HG03457 (cell line): ENCODE measurements around the gene HOOK1.
A peak's percentile ranks its signal among the peaks of the same experiment; 100 is the strongest.
"Not testable (repeated sequence)": the region's sequence is repeated elsewhere in the genome, so short reads cannot be mapped to it uniquely, and the experiment has no call there.

ENCODE experiments used
- ATAC-seq: cut with Tn5 transposase; IDR thresholded peaks from one replicate; pipeline ENCODE4 v1.9.1; 2021; ENCODE audit warnings: moderate number of reproducible peaks; ENCODE audit not compliant: unreplicated experiment

Gene HOOK1

DNA sequence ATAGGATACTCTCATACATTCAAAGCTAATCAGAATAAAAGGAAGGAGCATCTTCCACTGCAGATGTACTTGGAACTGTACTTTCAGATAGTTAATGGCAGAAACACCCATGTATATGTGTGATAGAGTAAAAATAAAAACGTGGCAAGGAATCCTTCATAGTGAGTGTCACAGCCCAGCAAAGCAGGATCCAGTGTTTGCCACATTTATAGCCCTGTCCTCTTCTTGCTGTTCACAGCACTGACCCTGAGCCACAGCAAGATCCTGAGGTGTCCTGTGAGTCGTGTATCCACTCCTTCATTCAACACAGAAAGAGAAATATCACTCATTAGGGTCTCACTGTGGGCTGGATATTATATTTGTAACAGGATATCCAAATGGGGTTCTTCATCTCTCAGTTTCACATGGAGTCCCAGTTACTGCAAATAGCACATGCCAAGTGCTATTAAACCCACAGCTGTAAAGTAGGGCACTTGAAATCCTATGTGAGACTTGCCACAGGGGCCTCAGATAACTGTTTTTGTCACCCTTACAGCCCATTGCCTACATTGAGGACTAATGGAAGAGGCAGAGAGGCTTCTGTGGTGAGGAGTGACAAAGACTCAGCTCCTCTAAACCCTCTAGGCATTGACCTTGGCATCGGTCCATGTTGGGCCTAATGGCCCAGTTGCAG, 70.5 kb downstream of the HOOK1 start:
- no peak for ATAC-seq

DNA sequence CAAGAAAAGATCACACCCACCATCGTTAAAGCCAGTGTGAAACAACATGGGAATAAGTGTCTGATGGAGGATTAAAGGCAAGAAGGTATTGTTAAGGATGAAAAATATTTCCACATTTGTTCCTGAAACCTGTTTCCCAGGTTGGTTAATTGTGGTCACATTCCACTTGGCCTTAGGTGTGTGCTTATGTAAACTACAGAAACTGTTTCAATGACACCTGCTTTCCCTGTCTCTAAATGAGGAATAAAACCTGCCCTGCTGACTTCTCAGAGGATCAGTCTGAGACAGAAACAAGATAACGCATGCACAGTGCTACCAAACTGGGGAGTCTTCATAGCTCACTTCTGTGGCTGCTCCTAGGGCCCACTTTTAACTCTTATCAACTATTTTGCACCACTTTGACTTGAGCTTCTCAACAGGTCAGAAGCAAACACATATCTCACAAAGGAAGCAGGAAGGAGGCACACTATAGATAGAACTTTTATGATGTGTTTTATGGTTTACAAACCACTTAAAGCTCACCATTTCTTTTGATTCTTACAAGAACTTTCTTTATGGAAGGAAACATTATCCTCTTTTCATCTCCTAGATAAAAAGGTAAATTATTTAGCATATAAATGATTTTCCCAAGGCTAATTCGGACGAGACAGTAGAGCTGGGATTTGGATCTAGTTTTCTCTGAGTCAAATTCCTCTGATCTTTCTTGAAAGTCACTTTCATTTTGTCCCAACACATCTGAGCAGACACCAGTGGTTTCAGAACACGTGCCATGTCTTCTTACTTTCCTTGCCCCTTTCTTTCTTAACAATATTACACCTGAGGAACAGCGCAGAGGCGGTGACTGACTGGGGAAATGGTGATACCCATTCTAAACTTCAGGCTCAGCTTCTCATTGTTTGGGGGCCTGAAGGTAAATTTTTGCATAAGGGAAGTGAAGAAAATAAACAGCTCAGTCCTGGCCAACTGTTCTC, 78.4 kb downstream of the HOOK1 start:
- no peak for ATAC-seq

DNA sequence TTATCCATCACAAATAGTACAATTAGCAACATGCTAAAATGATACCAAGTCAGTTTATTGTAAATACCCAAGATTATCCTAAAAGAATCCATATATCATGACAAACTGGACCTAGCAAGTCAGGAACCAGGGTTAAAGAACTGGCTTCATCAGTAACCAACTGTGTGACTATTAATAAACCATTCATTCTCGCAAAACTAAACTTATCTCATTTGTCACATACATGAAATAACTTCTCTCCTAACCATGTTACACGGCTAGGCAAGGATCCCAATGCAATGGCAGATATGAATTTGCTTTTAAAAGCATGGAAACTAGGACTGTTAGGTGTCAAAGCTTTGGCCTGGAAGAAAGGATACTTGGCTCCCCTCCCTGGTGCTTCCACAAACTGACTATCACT, 82.4 kb downstream of the HOOK1 start:
- ATAC-seq: no peak

DNA sequence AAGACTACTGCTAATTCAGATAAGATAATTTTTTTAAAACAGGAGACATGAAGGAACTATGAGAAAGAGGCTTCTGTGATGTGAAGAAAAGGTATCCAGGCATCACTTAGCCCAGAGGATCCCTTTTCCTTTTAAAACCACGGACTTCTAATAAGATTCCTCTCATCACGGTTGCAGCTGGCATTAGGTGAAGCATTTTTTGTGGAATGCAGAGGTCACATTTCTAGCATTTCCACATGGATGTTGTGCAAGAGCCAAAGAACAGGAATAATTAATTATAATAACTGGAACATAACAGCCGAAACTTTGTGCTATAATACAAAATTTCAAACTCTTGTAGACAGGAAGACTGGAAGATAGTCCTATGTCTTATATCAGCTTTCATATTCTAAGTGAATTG, 84.2 kb downstream of the HOOK1 start:
- no peak for ATAC-seq

DNA sequence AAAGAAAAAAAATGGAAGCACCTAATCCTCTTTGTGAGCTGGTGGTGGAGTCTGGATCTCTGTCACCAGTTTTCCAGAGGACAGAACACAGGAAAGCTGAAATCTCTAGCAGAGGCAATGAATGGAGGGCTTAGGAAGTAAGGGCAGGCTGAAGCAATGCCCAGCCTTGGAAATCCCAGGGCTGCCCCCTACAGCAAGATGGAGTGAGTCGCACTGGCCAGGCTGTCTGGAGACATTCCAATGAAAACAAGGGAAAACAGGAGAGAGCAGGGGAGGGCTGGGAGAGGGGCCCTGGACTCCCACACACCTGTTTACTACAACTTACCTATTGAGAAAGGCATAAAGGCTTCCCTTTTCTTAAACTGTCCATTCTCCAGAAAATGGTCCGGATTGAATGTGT, 85.9 kb downstream of the HOOK1 start:
- ATAC-seq: no peak

DNA sequence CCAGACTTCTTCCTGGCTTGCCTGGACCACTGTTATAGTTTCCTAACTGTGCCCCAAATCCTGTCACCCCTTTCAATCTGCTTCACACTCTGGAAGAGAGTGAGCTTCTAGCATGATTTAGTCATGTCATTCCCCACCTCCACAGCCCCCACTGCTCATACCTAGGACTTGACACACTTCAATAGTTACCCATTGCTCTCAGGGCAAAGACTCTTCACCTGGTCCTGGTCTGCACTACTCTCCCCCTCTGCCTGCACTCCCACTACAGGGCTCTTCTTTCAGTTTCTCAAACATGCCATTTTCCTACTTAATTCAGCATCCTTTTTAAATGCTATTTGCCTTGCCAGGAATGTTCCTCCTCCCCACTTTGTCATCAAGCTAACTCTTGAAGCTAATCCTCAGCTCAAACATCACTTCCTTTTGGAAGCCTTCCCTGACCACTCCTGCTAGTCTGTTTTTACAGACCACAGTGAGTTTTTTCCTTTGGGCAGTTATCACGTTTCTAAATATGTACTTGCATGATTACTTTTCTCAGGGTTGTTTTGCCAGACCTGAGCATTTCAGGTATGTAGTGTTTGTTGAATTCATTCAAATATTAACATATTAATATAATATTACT, 87.1 kb downstream of the HOOK1 start:
- ATAC-seq: no peak

DNA sequence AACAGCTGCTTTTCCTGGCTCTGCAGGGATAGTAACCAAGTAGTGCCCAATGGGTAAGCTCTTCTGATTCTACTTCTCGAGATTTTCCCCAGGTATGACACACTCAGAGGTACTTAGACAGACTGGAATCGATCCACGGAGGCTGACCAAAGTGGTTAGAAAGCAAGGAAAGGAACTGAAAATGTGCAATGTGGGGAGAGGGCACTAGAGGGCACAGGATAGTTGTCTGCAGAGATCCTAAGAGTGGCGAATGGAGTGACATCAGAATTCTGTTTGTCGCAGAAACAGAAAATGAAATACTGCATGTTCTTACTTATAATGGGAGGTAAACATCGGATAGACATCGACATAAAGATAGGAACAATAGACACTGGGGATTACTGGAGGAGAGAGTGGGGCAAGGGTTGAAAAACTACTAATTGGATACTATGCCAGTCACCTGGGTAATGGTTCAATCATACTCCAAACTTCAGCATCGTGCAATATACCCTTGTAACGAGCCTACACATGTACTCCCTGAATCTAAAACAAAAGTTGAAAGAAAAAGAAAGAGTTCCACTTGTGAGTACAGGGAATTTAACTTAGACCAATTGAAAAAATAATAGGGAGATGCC, 88.5 kb downstream of the HOOK1 start:
- ATAC-seq: peak; percentile 95

DNA sequence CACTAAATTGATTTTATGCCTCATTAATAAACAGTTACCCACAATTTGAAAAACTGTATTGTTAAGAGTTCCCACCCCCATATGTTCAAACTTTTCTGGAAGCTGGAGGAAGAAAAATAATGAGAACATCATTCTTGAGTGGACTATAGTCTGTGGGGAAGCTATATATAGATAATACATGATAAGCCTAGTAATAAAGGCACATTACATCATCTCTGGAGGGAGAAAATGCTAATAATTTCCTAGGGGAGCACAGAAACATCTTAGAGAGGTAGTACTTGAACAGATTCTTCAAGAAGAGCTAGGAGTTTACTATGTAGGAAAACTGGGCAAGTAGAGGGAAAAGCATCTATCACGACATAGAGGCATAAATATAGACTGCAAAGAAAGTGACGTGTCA, 92.2 kb downstream of the HOOK1 start:
- ATAC-seq: no peak

DNA sequence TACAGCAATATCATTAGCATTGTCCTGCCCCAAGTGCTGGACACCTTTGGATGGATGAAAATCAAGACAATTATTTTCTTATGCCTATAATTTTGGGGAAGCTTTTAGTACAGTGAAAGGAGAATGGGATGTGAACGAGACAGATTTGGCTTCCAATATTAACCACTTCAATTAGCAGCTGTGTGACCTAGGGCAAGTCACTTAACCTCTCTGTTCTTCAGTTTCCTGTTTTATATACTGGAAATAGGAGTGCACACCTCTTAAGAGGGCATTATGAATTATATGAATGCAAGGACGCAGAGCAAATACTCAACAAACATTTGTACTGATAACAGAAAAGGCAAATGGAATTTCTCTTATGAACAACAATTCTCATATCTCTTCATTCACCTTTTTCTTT, 93.3 kb downstream of the HOOK1 start:
- ATAC-seq: no peak

DNA sequence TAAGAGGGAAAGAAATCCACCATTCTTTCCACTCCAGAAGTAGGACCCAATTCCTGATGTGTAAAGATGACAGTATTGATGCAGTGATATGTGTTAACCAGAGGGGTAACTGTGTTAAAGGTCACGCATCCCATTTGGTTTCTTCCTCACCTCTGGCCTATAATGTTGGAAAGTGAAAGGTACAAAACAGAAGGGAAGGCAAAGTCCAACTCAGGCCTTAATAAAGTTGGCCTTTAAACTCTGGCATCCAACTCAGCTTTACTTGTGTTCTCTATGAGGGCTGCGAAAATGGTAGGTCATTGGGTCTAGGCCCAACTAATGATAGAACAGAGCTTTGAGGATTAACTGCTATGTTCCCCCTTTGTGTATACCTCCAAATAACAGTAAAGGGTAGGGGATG, 93.9 kb downstream of the HOOK1 start:
- no peak for ATAC-seq

DNA sequence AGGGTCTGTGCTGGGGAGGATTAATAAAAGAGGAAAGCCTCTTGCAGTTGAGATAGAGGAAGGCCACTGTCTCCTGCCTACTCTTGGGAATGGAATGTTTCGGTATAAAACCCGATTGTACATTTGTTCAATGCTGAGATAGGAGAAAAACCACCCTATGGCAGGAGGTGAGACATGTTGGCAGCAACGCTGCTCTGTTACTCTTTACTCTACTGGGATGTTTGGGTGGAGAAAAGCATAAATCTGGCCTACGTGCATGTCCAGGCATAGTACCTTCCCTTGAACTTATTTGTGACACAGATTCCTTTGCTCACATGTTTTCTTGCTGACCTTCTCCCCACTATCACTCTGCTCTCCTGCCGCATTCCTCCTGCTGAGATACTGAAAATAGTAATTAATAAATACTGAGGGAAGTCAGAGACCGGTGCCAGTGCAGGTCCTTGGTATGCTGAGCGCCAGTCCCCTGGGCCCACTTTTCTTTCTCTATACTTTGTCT, 100.1 kb downstream of the HOOK1 start:
- ATAC-seq: not testable (repeated sequence)

DNA sequence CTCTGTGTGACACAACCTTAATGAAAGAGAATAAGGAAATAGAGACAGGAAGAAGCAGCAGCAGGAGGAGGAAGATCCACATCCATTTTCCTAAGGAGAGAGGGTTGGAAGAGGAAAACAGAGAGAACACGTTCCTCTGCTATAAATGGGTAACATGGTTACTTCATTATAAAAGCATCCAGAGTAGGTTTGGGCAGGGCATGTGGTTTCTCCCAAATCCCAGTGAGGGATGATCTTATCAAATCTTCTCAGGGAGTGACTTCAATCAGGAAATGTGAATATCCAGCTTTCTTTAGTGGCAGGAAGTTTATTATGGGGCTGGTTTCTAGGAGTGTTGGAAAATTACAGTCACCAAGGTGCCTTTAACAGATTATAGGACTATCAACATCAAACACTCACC, 100.8 kb downstream of the HOOK1 start:
- no peak for ATAC-seq

DNA sequence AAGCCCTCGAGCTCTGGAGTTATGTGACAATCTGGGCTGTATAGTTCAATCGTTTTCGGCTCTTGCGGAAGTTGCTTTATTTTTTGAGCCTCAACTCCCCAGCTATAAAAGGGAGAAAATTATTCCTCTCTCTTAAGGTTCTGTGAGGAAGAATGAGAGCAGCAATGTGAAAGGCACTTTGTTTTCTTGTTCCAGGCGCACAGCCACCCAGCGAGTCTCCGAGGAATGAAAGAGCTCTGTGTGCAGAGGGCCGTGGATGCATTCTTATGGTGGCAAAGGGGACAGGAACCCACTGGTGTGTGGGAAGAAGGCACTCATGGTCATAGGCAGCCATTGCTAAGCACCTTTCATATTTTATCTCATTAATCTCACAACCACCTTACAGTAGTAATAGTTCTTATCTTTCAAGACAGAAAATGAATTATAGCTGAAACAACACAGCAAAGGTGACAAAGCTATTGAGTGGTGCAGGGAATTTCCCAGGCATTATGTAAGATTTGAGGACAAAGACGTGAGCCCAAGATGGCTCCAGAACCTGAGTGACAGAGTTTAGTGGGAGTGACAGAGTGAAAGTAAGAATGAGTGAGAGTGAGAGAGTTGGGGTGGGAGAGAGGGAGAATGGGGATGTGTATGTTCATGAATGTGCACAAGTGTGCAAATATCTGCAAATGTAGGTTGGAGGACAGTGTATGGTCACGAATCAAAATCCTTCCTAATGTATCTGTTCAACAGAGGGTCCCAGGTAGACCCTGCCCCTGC, 102.5 kb downstream of the HOOK1 start:
- ATAC-seq: no peak

DNA sequence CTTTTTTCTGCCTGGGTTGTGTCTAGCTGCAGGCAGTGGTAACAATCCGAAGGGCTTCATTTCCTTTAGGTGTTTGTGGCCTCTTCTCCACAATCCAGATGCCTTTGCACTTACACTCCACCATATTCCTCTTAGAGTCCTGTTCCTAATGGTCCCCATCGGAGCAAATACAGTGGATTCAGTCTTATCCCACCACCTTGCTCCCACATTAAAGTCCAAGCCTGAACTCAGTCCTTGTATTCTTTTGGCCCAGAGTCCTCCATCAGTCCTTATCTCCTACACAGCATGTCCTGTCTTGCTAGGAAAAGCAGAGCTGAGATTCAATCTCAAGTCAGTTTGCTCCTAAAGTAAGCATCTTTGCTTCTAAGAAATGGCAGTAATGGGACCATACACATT, 103.0 kb downstream of the HOOK1 start:
- no peak for ATAC-seq

DNA sequence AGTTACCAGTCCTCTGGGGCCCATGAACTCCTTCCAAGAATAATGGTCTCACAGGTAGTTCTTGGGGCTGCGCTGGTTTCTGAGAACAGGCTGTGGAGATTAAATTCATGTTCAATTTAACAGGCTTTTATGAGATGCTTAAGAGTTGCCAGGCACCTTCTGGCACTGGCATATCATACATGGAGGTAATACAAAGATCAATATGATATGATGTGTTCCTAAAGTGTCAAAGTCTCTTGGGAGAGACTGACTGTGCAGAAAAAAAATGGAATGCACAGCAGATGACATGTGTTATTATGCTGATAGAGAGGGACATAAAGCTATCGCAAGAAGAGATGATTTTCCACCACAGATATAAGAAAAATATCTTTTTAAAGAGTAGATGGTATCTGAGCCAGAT, 105.0 kb downstream of the HOOK1 start:
- ATAC-seq: no peak

DNA sequence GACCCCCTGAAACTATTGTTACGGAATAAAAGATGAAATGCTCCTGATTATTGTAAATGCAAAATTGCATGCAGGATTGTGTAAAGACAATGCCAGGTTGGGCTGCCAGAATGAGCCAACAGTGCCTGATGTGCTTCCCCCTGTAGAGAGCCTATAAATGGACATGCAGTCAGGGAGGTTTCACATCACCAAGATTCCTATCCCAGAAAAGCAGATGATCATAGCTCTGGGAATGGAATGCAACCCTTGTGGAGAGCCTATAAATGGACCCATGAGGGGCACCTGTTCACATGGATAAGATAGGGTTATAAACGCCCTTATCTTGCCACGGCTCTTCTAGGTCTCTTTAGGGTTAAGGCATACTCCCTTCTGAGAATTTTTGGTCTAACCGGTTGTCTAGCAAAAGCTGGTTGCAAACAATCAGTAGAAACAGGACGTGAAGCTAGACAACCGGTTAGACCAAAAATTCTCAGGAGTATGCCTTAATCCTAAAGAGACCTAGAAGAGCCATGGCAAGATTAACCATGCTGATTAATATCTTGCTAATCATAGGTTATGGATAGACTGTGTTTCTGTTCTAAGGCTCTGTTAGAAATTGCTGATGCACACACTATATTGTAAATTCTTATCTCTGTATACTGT, 106.6 kb downstream of the HOOK1 start:
- ATAC-seq: not testable (repeated sequence)

DNA sequence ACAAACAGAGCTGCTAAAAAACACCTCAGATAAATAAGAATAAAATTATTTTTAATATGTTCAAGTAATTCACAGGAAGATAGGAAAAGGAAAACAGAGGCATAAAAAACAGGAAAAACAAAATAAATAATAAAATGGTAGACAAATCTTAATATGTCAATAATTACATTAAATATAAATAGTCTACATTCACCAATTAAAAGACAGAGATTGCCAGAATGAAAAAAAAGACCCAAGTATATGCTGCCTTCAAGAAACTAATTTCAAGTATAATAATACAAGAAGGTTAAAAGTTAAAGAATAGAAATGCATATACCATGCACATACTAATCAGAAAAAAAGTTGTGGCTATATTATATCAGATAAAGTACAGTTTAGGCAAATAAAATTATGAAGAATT, 109.9 kb downstream of the HOOK1 start:
- ATAC-seq: no peak
